Right lobe of liver (tissue), 6 donors: Measurements from ENCODE around the gene CADM2. TPM values are rescaled to one million over a fixed set of nuclear protein-coding genes. Genes with fewer than 3 reads are reported as not detected.
"Not testable (repeated sequence)": the region's sequence is repeated elsewhere in the genome, so short reads cannot be mapped to it uniquely, and the experiment has no call there.

Experiments
- ATAC-seq, 4 donors: fragments of 200-7000 bp; cut with Tn5 transposase; one replicate each; pipeline ENCODE4 v1.9.1; 2020; ENCODE audit warnings: mild to moderate bottlenecking in 4 of 4, moderate library complexity in 4 of 4
- DNase-seq, 3 donors: peaks; one replicate each; pipeline ENCODE4 v3.0.0-alpha.2; 2020
- H3K27ac ChIP-seq, 3 donors: fragments of 200-600 bp; one replicate each; pipeline ENCODE4 v1.8.0; 2022
- H3K27me3 ChIP-seq, 2 donors: fragments of 200-600 bp; one replicate each; pipeline ENCODE4 v1.8.0; 2022
- H3K36me3 ChIP-seq, 4 donors: fragments of 200-600 bp; sonication (generic) in 1 of 4; one replicate each; pipeline versions ENCODE4 v1.5.1 to v1.8.0; 2017 to 2022; ENCODE audit warnings: control low read depth in 1 of 4
- H3K4me1 ChIP-seq, 4 donors: fragments of 200-600 bp; sonication (generic) in 1 of 4; one replicate each; pipeline versions ENCODE4 v1.5.1 to v1.8.0; 2017 to 2022; ENCODE audit warnings: control low read depth in 1 of 4
- H3K4me3 ChIP-seq, 3 donors: fragments of 200-600 bp; one replicate each; pipeline ENCODE4 v1.8.0; 2022
- H3K9me3 ChIP-seq, 4 donors: fragments of 200-600 bp; sonication (generic) in 1 of 4; one replicate each; pipeline versions ENCODE4 v1.5.1 to v1.8.0; 2017 to 2022; ENCODE audit warnings: control low read depth in 1 of 4
- CTCF ChIP-seq, 4 donors: fragments of 200-600 bp in 3 of 4; fragments of 450-650 bp in 1 of 4; IDR thresholded peaks; one replicate each; pipeline versions ENCODE4 v1.5.1 to v1.8.0; 2016 to 2022; ENCODE audit warnings: antibody characterized with exemption in 4 of 4, mild to moderate bottlenecking in 2 of 4
- POLR2A ChIP-seq: fragments of 450-650 bp; IDR thresholded peaks from one replicate; pipeline ENCODE4 v1.6.1; 2017; ENCODE audit warnings: antibody characterized with exemption, mild to moderate bottlenecking
- WGBS: methylation state at CpG from one replicate; pipeline ENCODE4 v1.1.6; 2018; ENCODE audit warnings: low coverage, low lambda C conversion rate; ENCODE audit not compliant: insufficient coverage; ENCODE audit errors: missing lambda C conversion rate; 5-methylcytosine and 5-hydroxymethylcytosine counted together
- intact Hi-C, 2 donors: fragments of 100-400 bp; cut with DNase I; formaldehyde crosslinking; loops; one replicate each; pipeline versions ENCODE4 v1.11.2 to v1.14.1; 2022
- total RNA-seq, 6 experiments: library from RNA; depleted of rRNA in 2 of 6; stranded (reverse); fragments of >200 nt in 2 of 6; fragmentation: NEBNext Ultra II Directional in 3 of 6; extraction: Animal tissue kit (Norgen Biotek cat#: 25700) in 3 of 6; gene quantifications; one replicate each; pipeline versions ENCODE4 v1.1.0 to v1.2.4, GENCODE V29; 2016 to 2023
- donor health status: DM: no; HTN: yes; CAD: no.
- donor health status: DM: no; HTN: no; CAD: no.
- donor health status: DM: no; HTN: no; CAD: no.
- donor health status: DM: no; HTN: yes; CAD: no.
- donor health status: DM: no; HTN: yes; CAD: no.

Gene CADM2
- total RNA-seq, 6 experiments from 2014 or later: under 0.01 to 1.7 (median 0.15) TPM

GRCh38 chr3:85142626-85143025 lies 183.8 kb downstream of the CADM2 start:
- ATAC-seq: no peak
- no peaks in the 10 kb centered on the region for H3K36me3 ChIP-seq
- H3K4me1 ChIP-seq: no peaks in the 10 kb centered on the region
- DNase-seq: no peak
- no peak overlapping the region for H3K4me3 ChIP-seq
- H3K27me3 ChIP-seq: no peaks in the 10 kb centered on the region
- H3K27ac ChIP-seq: no peak overlapping the region
- no peaks in the 10 kb centered on the region for H3K9me3 ChIP-seq
- TF ChIP-seq POLR2A (no peak), CTCF (IDR thresholded peaks at IDR 0.05) (no peak)
- intact Hi-C loops: no loop called here
- WGBS: 45% methylated on average over 3 of the region's 3 CpGs

GRCh38 chr3:85148036-85148435 lies 189.2 kb downstream of the CADM2 start:
- 11% methylated on average over 3 of the region's 3 CpGs for WGBS
- Histone ChIP-seq H3K4me1 (no peaks in the 10 kb centered on the region), H3K4me3 (no peak overlapping the region), H3K9me3 (no peaks in the 10 kb centered on the region), H3K36me3 (no peaks in the 10 kb centered on the region), H3K27ac (no peak overlapping the region), H3K27me3 (no peaks in the 10 kb centered on the region)
- intact Hi-C loops: no loop called here
- DNase-seq (no peak), ATAC-seq (no peak)
- no peak for TF ChIP-seq CTCF (IDR thresholded peaks at IDR 0.05)
- TF ChIP-seq POLR2A: no peak

GRCh38 chr3:85151555-85151954 lies 192.8 kb downstream of the CADM2 start:
- Histone ChIP-seq H3K4me3 (no peak overlapping the region), H3K4me1 (no peaks in the 10 kb centered on the region), H3K36me3 (no peaks in the 10 kb centered on the region), H3K9me3 (no peaks in the 10 kb centered on the region), H3K27me3 (no peaks in the 10 kb centered on the region), H3K27ac (no peak overlapping the region)
- 41% methylated on average over 1 of the region's 1 CpG for WGBS
- intact Hi-C loops: no loop called here
- TF ChIP-seq CTCF (IDR thresholded peaks at IDR 0.05): no peak
- TF ChIP-seq POLR2A: no peak
- no peak for ATAC-seq
- DNase-seq: no peak

- intact Hi-C loops, H3K4me3 ChIP-seq, DNase-seq, H3K9me3 ChIP-seq, H3K36me3 ChIP-seq, H3K27ac ChIP-seq, H3K4me1 ChIP-seq, ATAC-seq, H3K27me3 ChIP-seq: not testable (repeated sequence)
- WGBS: no CpG with 5 or more reads among the region's 7 CpGs
Observed at GRCh38 chr3:85153279-85153678, 194.5 kb downstream of the CADM2 start.

- Histone ChIP-seq H3K4me3 (no peak overlapping the region), H3K36me3 (no peaks in the 10 kb centered on the region), H3K27ac (no peak overlapping the region), H3K9me3 (no peaks in the 10 kb centered on the region), H3K27me3 (peaks cover 0 to 8% of the 10 kb centered on the region in 2 donors), H3K4me1 (no peaks in the 10 kb centered on the region)
- TF ChIP-seq POLR2A (no peak), CTCF (IDR thresholded peaks at IDR 0.05) (no peak)
- no peak for DNase-seq
- intact Hi-C loops: no loop called here
- ATAC-seq: no peak
- 25% methylated on average over 5 of the region's 5 CpGs for WGBS
Observed at GRCh38 chr3:85159376-85159775, 200.6 kb downstream of the CADM2 start.
